ENCODE data around the gene SLC39A11. TPM values are rescaled to one million over a fixed set of nuclear protein-coding genes. Genes with fewer than 3 reads are reported as not detected.

The SLC39A11 gene
- total RNA-seq, 2 experiments from 2014 or later = 25.6 to 51.5 TPM

DNA sequence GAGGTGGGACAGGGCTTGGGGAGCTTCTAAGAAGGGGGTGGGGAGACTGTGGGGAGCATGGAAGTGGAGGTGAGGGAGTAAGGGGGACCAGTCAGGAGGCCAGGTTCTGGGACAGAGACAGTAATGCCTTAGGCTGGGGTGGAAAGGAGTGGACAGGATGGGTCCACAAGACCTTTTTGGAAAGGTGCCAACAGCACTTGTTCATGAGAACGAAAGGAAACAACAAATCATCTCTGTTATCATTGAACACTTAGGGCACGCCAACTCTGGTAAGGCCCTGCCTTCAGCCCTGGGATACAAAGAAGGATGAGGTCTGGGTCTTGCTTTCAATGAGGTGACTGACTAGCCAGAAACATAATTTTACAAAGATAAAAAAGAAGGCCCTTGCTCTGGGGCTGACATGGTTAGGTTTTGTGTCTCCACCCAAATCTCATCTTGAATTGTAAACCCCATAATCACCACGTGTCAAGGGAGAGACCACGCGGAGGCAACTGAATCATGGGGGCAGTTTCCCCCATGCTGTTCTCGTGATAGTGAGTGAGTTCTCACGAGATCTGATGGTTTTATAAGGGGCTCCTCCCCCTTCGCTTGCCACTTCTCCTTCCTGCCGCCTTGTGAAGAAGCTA lies 113.8 kb downstream of the SLC39A11 start:
- Histone ChIP-seq H3K9me2 (ENCODE audit: insufficient read depth, low read length) (no peaks in the 10 kb centered on the region), H3K4me1 (ENCODE audit: insufficient read depth, low read length, poor library complexity, severe bottlenecking) (no peaks in the 10 kb centered on the region), H4K20me1 (ENCODE audit: insufficient read depth, low read length) (no peaks in the 10 kb centered on the region), H3K79me2 (ENCODE audit: insufficient read depth, low read depth, low read length) (no peaks in the 10 kb centered on the region), H3K9me3 (ENCODE audit: low read length) (no peaks in the 10 kb centered on the region), H3K27ac (ENCODE audit: low read depth, low read length, poor library complexity, severe bottlenecking) (no peak overlapping the region), H2AFZ (ENCODE audit: low read length) (no peak overlapping the region), H3K4me2 (ENCODE audit: low read length) (no peak overlapping the region), H3K36me3 (ENCODE audit: insufficient read depth, low read length) (no peaks in the 10 kb centered on the region), H3K4me3 (ENCODE audit: low read depth, low read length, poor library complexity, severe bottlenecking) (no peak overlapping the region)
- no peak for TF ChIP-seq EZH2phosphoT487 (IDR thresholded peaks at IDR 0.05; ENCODE audit: borderline replicate concordance, low read depth, low read length)
- TF ChIP-seq, protein P1, sequence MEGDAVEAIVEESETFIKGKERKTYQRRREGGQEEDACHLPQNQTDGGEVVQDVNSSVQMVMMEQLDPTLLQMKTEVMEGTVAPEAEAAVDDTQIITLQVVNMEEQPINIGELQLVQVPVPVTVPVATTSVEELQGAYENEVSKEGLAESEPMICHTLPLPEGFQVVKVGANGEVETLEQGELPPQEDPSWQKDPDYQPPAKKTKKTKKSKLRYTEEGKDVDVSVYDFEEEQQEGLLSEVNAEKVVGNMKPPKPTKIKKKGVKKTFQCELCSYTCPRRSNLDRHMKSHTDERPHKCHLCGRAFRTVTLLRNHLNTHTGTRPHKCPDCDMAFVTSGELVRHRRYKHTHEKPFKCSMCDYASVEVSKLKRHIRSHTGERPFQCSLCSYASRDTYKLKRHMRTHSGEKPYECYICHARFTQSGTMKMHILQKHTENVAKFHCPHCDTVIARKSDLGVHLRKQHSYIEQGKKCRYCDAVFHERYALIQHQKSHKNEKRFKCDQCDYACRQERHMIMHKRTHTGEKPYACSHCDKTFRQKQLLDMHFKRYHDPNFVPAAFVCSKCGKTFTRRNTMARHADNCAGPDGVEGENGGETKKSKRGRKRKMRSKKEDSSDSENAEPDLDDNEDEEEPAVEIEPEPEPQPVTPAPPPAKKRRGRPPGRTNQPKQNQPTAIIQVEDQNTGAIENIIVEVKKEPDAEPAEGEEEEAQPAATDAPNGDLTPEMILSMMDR (conservative IDR thresholded peaks at IDR 0.05; ENCODE audit: low read length) = no peak
- ChIA-PET CTCF (ENCODE audit: unreplicated experiment) (no interaction called here), POLR2A (interaction anchor here (0.6 to 1.2 kb wide), 2 partner anchors 9 to 73 kb away, joined by 3 to 5 read pairs; no protein-coding TSS in a partner anchor)
- intact Hi-C loops (cut with micrococcal nuclease; ENCODE audit: unreplicated experiment) = no loop called here
- BruUV-seq (replicated peaks) = no TSS peak
- DNase-seq (ENCODE audit: low spot score) = no peak

DNA sequence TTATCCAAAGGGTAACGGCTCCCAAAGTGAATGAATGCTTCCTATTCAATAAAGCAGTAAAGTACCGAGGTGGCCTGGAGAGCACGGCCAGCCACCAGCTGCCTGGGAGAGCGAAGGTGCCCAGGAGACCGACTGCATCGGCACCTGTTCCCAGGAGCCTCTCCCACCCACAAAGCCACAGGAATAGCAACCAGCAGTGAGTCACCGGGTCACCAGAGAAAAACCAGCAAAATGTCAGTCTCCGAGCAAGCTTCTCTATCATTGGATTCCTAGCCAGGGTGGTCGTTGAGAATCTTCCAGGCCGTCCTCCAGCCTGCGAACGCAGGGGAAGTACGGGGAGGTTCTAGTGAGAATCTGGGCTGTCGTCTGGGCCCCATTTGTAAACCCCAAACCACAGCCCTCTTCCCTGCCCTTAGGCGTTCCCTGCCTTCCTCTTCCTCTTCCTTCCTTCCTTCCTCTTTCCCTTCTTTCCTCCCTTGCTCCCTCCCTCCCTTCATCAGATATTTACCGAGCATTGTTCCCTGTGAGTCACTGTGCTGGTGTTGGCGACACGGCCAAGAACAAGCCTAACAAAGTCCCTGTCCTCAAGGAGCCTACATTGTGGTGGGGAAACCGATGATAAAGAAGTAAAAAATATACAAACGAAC lies 114.6 kb downstream of the SLC39A11 start:
- Histone ChIP-seq H4K20me1 (ENCODE audit: insufficient read depth, low read length) (no peaks in the 10 kb centered on the region), H3K27ac (ENCODE audit: low read depth, low read length, poor library complexity, severe bottlenecking) (no peak overlapping the region), H2AFZ (ENCODE audit: low read length) (no peak overlapping the region), H3K9me2 (ENCODE audit: insufficient read depth, low read length) (no peaks in the 10 kb centered on the region), H3K4me3 (ENCODE audit: low read depth, low read length, poor library complexity, severe bottlenecking) (no peak overlapping the region), H3K36me3 (ENCODE audit: insufficient read depth, low read length) (no peaks in the 10 kb centered on the region), H3K79me2 (ENCODE audit: insufficient read depth, low read depth, low read length) (no peaks in the 10 kb centered on the region), H3K4me1 (ENCODE audit: insufficient read depth, low read length, poor library complexity, severe bottlenecking) (no peaks in the 10 kb centered on the region), H3K4me2 (ENCODE audit: low read length) (no peak overlapping the region), H3K9me3 (ENCODE audit: low read length) (no peaks in the 10 kb centered on the region)
- DNase-seq (ENCODE audit: low spot score) = no peak
- intact Hi-C loops (cut with micrococcal nuclease; ENCODE audit: unreplicated experiment) = no loop called here
- TF ChIP-seq, protein P1 (conservative IDR thresholded peaks at IDR 0.05; ENCODE audit: low read length) = no peak
- no peak for TF ChIP-seq EZH2phosphoT487 (IDR thresholded peaks at IDR 0.05; ENCODE audit: borderline replicate concordance, low read depth, low read length)
- POLR2A ChIA-PET = interaction anchor here (0.6 kb wide), 1 partner anchor 72 kb away, joined by 3 read pairs; no protein-coding TSS in a partner anchor
- CTCF ChIA-PET (ENCODE audit: unreplicated experiment) = no interaction called here
- no TSS peak for BruUV-seq (replicated peaks)

Data from OCI-LY7 (cell line).